Measurements from ENCODE around the gene VAMP8. TPM values are rescaled to one million over a fixed set of nuclear protein-coding genes. Genes with fewer than 3 reads are reported as not detected.

The VAMP8 gene
- total and polyA plus RNA-seq, 2 experiments from 2014 or later, result 1.2 to 1.7 TPM

- TF ChIP-seq EZH2phosphoT487 (IDR thresholded peaks at IDR 0.05; ENCODE audit: insufficient read depth, low read depth) (no peak), EZH2 (IDR thresholded peaks at IDR 0.05; ENCODE audit: insufficient read depth, poor library complexity, severe bottlenecking) (no peak)
- Histone ChIP-seq H3K9me2 (ENCODE audit: insufficient read depth) (no peaks in the 10 kb centered on the region), H3K36me3 (ENCODE audit: low read depth) (peaks cover 91% of the 10 kb centered on the region), H3K4me3 (no peak overlapping the region), H3K27me3 (replicated peaks; ENCODE audit: insufficient read depth) (no peaks in the 10 kb centered on the region), H3F3A (ENCODE audit: insufficient read depth) (no peaks in the 10 kb centered on the region), H3K27ac (no peak overlapping the region), H3K4me2 (ENCODE audit: unreplicated experiment) (no peak overlapping the region), H4K20me1 (ENCODE audit: insufficient read depth) (no peaks in the 10 kb centered on the region), H2AFZ (no peak overlapping the region), H3K9ac (no peak overlapping the region), H3K79me2 (ENCODE audit: insufficient read depth) (peaks cover 35% of the 10 kb centered on the region), H3K4me1 (ENCODE audit: insufficient read depth) (no peaks in the 10 kb centered on the region), H3K9me3 (ENCODE audit: low read depth) (no peaks in the 10 kb centered on the region)
- in situ Hi-C loops (cut with MboI), result loop anchor here (25.0 kb wide), 1 partner anchor 459 kb away; no protein-coding TSS in a partner anchor
- DNase-seq, result no peak
- WGBS, 2 experiments (ENCODE audit: low coverage in 1 of 2, low lambda C conversion rate in 2 of 2, missing lambda C conversion rate in 2 of 2), result 96 to 97% methylated on average over 2 of the region's 2 CpGs
Measured at GRCh38 chr2:85628658-85629057, 51.3 kb downstream of the VAMP8 start.

DNA sequence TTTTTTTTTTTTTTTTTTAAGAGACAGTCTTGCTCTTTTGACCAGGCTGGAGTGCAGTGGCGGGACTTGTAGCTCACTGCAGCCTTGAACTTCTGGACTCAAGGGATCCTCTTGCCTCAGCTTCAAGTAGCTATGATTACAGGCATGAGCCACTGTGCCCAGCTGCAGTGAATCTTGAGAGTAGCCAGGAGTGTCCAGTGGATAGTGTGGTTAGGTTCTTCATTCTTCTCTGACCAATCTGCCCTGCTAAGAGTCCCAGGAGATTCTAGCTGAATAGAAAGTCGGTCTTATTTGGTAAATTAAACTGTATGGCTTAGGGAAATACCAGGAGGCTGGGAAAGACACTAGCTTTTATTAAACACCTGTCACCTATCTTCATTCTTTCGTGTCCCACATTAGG lies 53.9 kb downstream of the VAMP8 start:
- no peaks in the 10 kb centered on the region for H4K20me1 ChIP-seq (ENCODE audit: insufficient read depth)
- TF ChIP-seq EZH2 (IDR thresholded peaks at IDR 0.05; ENCODE audit: insufficient read depth, poor library complexity, severe bottlenecking), result no peak
- TF ChIP-seq EZH2phosphoT487 (IDR thresholded peaks at IDR 0.05; ENCODE audit: insufficient read depth, low read depth), result no peak
- H3K79me2 ChIP-seq (ENCODE audit: insufficient read depth), result peaks cover 42% of the 10 kb centered on the region
- no peak for DNase-seq
- no peak overlapping the region for H3K27ac ChIP-seq
- no peaks in the 10 kb centered on the region for H3K9me2 ChIP-seq (ENCODE audit: insufficient read depth)
- WGBS, 2 experiments (ENCODE audit: low coverage in 1 of 2, low lambda C conversion rate in 2 of 2, missing lambda C conversion rate in 2 of 2), result 77 to 83% methylated on average over 3 of the region's 3 CpGs
- H3K4me2 ChIP-seq (ENCODE audit: unreplicated experiment), result no peak overlapping the region
- no peaks in the 10 kb centered on the region for H3K9me3 ChIP-seq (ENCODE audit: low read depth)
- peaks cover 22% of the 10 kb centered on the region for H3F3A ChIP-seq (ENCODE audit: insufficient read depth)
- H3K36me3 ChIP-seq (ENCODE audit: low read depth), result peaks cover 74% of the 10 kb centered on the region
- no peaks in the 10 kb centered on the region for H3K4me1 ChIP-seq (ENCODE audit: insufficient read depth)
- in situ Hi-C loops (cut with MboI), result loop anchor here (25.0 kb wide), 1 partner anchor 456 kb away; no protein-coding TSS in a partner anchor
- no peak overlapping the region for H3K9ac ChIP-seq
- H3K27me3 ChIP-seq (replicated peaks; ENCODE audit: insufficient read depth), result no peaks in the 10 kb centered on the region
- no peak overlapping the region for H2AFZ ChIP-seq
- no peak overlapping the region for H3K4me3 ChIP-seq

Small RNAs within 50 kb of the gene (small RNA-seq; reads per million reads assigned to genes)
- not detected for gene RN7SL126P (ENCODE audit: low read depth, low replicate concordance)

Other genes starting within 250 kb of the VAMP8 start
- 96.8 and 125 TPM in 2 replicates for gene TGOLN2, start 249.6 kb upstream of the VAMP8 start, total RNA-seq (2014; rRNA removed; shearing (Covaris generic))
- gene TGOLN2, start 249.6 kb upstream of the VAMP8 start, polyA plus RNA-seq (2016; fragmentation: Nextera tagmentation; extraction: Ambion mirVana), result 117 and 118 TPM in 2 replicates
- 46.0 and 68.6 TPM in 2 replicates for gene RETSAT, start 223.1 kb upstream of the VAMP8 start, total RNA-seq (2014; rRNA removed; shearing (Covaris generic))
- 15.6 and 20.4 TPM in 2 replicates for gene RETSAT, start 223.1 kb upstream of the VAMP8 start, polyA plus RNA-seq (2016; fragmentation: Nextera tagmentation; extraction: Ambion mirVana)
- gene ELMOD3, start 222.8 kb upstream of the VAMP8 start, total RNA-seq (2014; rRNA removed; shearing (Covaris generic)), result 15.4 and 23.8 TPM in 2 replicates
- 12.8 and 15.3 TPM in 2 replicates for gene ELMOD3, start 222.8 kb upstream of the VAMP8 start, polyA plus RNA-seq (2016; fragmentation: Nextera tagmentation; extraction: Ambion mirVana)
- 223 and 249 TPM in 2 replicates for gene CAPG, start 167.2 kb upstream of the VAMP8 start, total RNA-seq (2014; rRNA removed; shearing (Covaris generic))
- 346 and 384 TPM in 2 replicates for gene CAPG, start 167.2 kb upstream of the VAMP8 start, polyA plus RNA-seq (2016; fragmentation: Nextera tagmentation; extraction: Ambion mirVana)
- gene SH2D6, start 158.9 kb upstream of the VAMP8 start, total RNA-seq (2014; rRNA removed; shearing (Covaris generic)), result not detected in 2 replicates
- gene SH2D6, start 158.9 kb upstream of the VAMP8 start, polyA plus RNA-seq (2016; fragmentation: Nextera tagmentation; extraction: Ambion mirVana), result 0.31 TPM in 1 of 2 replicates, not detected in the other
- gene MAT2A, start 38.4 kb upstream of the VAMP8 start, total RNA-seq (2014; rRNA removed; shearing (Covaris generic)), result 104 and 125 TPM in 2 replicates
- gene MAT2A, start 38.4 kb upstream of the VAMP8 start, polyA plus RNA-seq (2016; fragmentation: Nextera tagmentation; extraction: Ambion mirVana), result 193 and 217 TPM in 2 replicates
- gene GGCX, start 16.1 kb upstream of the VAMP8 start, total RNA-seq (2014; rRNA removed; shearing (Covaris generic)), result 74.7 and 81.3 TPM in 2 replicates
- 62.7 and 65.4 TPM in 2 replicates for gene GGCX, start 16.1 kb upstream of the VAMP8 start, polyA plus RNA-seq (2016; fragmentation: Nextera tagmentation; extraction: Ambion mirVana)
- gene VAMP5, start 6.8 kb downstream of the VAMP8 start, total RNA-seq (2014; rRNA removed; shearing (Covaris generic)), result 50.3 and 59.0 TPM in 2 replicates
- gene VAMP5, start 6.8 kb downstream of the VAMP8 start, polyA plus RNA-seq (2016; fragmentation: Nextera tagmentation; extraction: Ambion mirVana), result 287 and 289 TPM in 2 replicates
- 159 and 178 TPM in 2 replicates for gene RNF181, start 18.2 kb downstream of the VAMP8 start, total RNA-seq (2014; rRNA removed; shearing (Covaris generic))
- 294 and 308 TPM in 2 replicates for gene RNF181, start 18.2 kb downstream of the VAMP8 start, polyA plus RNA-seq (2016; fragmentation: Nextera tagmentation; extraction: Ambion mirVana)
- gene TMEM150A, start 25.1 kb downstream of the VAMP8 start, total RNA-seq (2014; rRNA removed; shearing (Covaris generic)), result 13.5 and 20.9 TPM in 2 replicates
- gene TMEM150A, start 25.1 kb downstream of the VAMP8 start, polyA plus RNA-seq (2016; fragmentation: Nextera tagmentation; extraction: Ambion mirVana), result 35.7 and 36.0 TPM in 2 replicates
- 9.8 and 19.5 TPM in 2 replicates for gene C2orf68, start 34.5 kb downstream of the VAMP8 start, total RNA-seq (2014; rRNA removed; shearing (Covaris generic))
- 30.4 and 31.3 TPM in 2 replicates for gene C2orf68, start 34.5 kb downstream of the VAMP8 start, polyA plus RNA-seq (2016; fragmentation: Nextera tagmentation; extraction: Ambion mirVana)
- 41.4 and 44.5 TPM in 2 replicates for gene USP39, start 38.6 kb downstream of the VAMP8 start, total RNA-seq (2014; rRNA removed; shearing (Covaris generic))
- gene USP39, start 38.6 kb downstream of the VAMP8 start, polyA plus RNA-seq (2016; fragmentation: Nextera tagmentation; extraction: Ambion mirVana), result 43.3 and 43.7 TPM in 2 replicates
- not detected in 2 replicates for gene SFTPB, start 90.6 kb downstream of the VAMP8 start, total RNA-seq (2014; rRNA removed; shearing (Covaris generic))
- gene SFTPB, start 90.6 kb downstream of the VAMP8 start, polyA plus RNA-seq (2016; fragmentation: Nextera tagmentation; extraction: Ambion mirVana), result not detected in 2 replicates
- gene GNLY, start 116.8 kb downstream of the VAMP8 start, total RNA-seq (2014; rRNA removed; shearing (Covaris generic)), result not detected in 2 replicates
- gene GNLY, start 116.8 kb downstream of the VAMP8 start, polyA plus RNA-seq (2016; fragmentation: Nextera tagmentation; extraction: Ambion mirVana), result not detected in 2 replicates
- 40.7 and 50.1 TPM in 2 replicates for gene ATOH8, start 176.4 kb downstream of the VAMP8 start, total RNA-seq (2014; rRNA removed; shearing (Covaris generic))
- gene ATOH8, start 176.4 kb downstream of the VAMP8 start, polyA plus RNA-seq (2016; fragmentation: Nextera tagmentation; extraction: Ambion mirVana), result 12.0 and 12.7 TPM in 2 replicates

Measured in GM23248 (cell line).